HL-60 (cell line): ENCODE results near the gene CDK8.
"Not testable (repeated sequence)": the region's sequence is repeated elsewhere in the genome, so short reads cannot be mapped to it uniquely, and the experiment has no call there.

Experiments used
- CTCF ChIP-seq: IDR thresholded peaks from one replicate; pipeline ENCODE4 v1.5.1; 2011; ENCODE audit warnings: low read length, control low read depth, inconsistent platforms; ENCODE audit not compliant: insufficient read depth
- GABPA ChIP-seq: IDR thresholded peaks from 2 replicates; pipeline ENCODE4 v1.6.1; 2012; ENCODE audit warnings: low read depth
- REST ChIP-seq: IDR thresholded peaks from 2 replicates; pipeline ENCODE4 v1.6.1; 2012; ENCODE audit warnings: low read depth; ENCODE audit not compliant: insufficient replicate concordance

DNA sequence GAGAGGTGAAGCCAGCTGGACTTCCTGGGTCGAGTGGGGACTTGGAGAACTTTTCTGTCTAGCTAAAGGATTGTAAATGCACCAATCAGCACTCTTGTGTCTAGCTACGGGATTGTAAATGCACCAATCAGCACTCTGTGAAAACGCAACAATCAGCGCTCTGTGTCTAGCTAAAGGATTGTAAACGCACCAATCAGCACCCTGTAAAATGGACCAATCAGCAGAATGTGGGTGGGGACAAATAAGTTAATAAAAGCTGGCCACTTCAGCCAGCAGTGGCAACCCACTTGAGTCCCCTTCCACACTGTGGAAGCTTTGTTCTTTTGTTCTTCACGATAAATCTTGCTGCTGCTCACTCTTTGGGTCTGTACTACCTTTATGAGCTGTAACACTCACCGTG lies 58.1 kb downstream of the CDK8 start:
- TF ChIP-seq CTCF, REST, GABPA: not testable (repeated sequence)
